Epidermal melanocyte (primary cell): ENCODE results near the gene SUCLG1.
"Not testable (repeated sequence)": the region's sequence is repeated elsewhere in the genome, so short reads cannot be mapped to it uniquely, and the experiment has no call there.

Experiments
- DNase-seq: peaks from one replicate; pipeline ENCODE4 v3.0.0; 2011; ENCODE audit warnings: low spot score; ENCODE audit not compliant: insufficient read length

SUCLG1 gene

GRCh38 chr2:84421791-84422190 lies 37.3 kb downstream of the SUCLG1 start:
- no peak for DNase-seq

DNA sequence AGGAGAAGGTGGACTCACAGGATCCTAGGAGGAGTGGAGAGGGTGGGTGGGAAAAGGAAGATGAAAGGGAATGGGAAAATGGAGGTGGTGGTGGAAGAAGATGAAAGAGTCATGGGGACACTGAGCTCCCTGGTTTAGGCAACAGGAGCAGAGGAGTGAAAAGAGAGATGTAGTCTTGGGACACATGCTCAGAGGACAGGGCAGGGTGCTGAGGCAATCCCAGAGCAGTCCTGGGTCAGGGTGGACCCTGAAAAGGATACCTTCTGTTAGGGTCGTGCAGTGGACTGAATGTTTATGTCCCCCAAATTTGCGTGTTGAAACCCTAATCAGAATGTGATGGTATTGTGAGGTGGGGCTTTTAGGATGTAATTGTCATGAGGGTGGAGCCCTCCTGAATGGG lies 37.9 kb downstream of the SUCLG1 start:
- no peak for DNase-seq

DNA sequence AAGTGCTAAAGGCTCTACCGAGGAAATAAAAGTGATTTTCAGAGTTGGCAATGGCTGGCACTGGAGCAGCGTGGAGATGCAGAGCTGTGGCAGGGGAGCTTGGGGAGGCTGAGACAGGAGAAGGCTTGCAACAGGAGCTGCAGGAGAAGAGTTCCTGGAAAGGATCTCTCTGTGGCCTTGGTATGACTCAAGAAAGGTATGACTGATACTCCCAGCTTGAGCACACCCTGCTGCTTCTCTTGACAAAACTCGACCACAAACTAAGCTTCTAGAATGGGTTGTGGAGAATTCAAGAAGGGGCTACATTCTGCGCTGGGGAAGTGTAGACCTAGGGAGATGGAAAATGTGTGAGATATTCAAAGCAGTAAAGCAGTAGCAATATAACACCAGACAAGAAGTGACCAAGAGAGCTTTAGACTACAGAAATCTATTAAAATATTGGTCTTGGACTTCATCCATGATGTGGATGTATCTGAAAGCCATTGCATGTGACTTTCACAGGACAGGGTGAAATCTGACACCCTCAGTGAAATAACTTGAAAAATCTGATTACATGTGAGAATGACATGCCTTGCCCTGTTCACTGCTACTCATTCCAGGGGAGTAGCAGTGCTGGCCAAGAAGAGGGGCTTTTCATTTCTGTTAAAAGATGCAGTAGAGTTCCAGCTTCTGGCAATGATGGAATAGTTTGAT lies 41.5 kb downstream of the SUCLG1 start:
- DNase-seq: no peak

- no peak for DNase-seq
These were observed 49.5 kb downstream of the SUCLG1 start for GRCh38 chr2:84409531-84409930.

DNA sequence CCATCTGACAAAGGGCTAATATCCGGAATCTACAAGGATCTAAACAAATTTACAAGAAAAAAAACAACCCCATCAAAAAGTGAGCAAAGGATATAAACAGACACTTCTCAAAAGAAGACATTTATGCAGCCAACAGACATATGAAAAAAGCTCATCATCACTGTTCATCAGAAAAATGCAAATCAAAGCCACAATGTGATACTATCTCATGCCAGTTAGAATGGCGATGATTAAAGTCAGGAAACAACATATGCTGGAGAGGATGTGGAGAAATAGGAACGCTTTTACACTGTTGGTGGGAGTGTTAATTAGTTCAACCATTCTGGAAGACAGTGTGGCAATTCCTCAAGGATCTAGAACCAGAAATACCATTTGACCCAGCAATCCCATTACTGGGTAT lies 57.0 kb downstream of the SUCLG1 start:
- not testable (repeated sequence) for DNase-seq

DNA sequence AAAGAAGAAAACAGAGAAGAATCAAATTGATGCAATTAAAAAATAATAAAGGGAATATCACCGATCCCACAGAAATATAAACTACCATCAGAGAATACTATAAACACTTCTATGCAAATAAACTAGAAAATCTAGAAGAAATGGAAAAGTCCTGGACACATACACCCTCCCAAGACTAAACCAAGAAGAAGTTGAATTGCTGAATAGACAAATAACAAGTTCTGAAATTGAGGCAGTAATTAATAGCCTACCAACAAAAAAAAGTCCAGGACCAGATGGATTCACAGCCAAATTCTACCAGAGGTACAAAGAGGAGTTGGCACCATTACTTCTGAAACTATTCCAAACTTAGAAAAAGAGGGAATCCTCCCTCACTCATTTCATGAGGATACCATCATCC lies 59.2 kb downstream of the SUCLG1 start:
- DNase-seq: not testable (repeated sequence)

DNA sequence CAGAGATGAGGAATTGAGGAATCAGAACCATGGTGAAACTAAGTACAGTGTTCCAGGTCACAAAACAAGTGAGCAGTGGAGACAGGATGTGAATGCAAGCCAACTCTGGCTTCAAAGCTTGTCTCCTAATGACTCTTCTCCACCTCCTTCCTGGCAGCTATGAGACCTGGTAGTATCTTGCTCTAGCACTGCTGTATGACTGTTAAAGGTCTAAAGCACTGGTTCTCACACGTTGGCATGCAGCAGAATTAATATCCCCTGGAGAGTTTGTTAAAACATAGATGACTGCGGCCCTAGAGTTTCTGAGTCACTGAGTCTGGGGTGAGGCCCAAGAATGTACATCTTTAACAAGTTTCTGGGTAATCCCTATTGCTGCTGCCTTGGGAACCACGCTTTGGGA lies 63.3 kb downstream of the SUCLG1 start:
- no peak for DNase-seq

- no peak for DNase-seq
These were observed 64.5 kb downstream of the SUCLG1 start for GRCh38 chr2:84394628-84395027.

GRCh38 chr2:84393829-84394228 lies 65.3 kb downstream of the SUCLG1 start:
- no peak for DNase-seq

DNA sequence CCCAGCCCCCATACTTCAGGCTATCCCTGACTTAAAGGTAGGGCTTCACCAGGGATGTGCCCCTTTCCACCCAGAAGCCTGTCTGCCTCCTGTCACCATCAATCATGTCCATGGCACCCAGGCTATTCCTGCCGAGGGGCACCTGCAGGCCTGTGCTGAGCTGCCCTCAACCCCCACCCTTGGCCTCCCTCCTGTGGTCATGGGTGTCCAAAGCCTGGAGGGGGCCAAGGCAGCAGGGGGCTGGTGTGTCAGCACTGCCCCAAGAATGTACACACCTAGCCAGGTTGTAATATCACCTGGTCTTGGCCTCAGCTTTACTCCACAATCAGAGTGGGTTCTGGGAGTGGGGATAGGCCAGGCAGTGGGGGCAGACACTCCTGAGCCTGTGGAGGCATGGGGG lies 69.3 kb downstream of the SUCLG1 start:
- DNase-seq: no peak

DNA sequence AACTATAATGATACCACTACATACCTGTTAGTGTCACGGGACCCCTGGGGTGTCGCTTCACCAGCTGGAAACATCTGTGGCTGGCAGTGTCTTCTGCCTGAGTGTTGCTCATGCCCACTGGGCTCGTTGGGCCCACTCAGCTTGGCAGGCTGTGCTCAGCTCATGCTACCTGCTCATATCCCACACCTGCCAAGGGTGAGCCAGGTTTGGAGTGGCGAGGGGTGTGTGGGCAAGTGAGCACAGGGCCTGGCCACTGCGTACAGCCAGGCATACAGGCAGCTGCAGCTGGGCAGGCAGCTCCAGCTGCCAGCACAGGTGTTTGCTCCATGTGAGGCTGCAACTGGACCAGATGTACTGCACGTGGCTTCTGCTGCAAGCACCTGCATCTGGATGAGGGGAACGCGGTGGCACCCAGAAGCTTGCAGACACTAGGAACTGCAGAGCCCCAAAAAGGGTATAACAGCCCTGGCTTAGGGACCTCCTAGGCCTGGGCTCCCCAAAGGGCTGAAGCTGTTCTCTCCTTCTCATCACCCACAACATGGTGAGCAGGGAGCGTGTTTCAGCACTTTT lies 70.1 kb downstream of the SUCLG1 start:
- no peak for DNase-seq

DNA sequence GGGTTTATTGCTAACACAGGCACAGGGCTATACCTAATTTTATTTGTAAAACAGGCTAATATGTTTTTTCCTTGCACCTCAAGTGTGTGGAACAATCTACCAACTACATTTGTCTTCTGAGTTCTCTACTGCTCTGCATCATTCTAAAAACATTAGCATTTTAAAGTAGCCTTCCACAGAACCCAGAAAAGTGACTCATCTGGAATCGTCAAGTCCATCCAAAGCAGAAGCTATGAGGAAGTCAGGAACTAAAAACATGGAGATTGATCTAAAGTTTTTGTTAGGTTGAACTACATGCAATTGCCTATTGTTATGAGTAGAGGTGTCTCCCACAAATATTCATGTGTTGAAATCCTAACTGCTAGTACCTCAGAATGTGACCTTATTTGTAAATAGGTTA lies 70.9 kb downstream of the SUCLG1 start:
- no peak for DNase-seq

DNA sequence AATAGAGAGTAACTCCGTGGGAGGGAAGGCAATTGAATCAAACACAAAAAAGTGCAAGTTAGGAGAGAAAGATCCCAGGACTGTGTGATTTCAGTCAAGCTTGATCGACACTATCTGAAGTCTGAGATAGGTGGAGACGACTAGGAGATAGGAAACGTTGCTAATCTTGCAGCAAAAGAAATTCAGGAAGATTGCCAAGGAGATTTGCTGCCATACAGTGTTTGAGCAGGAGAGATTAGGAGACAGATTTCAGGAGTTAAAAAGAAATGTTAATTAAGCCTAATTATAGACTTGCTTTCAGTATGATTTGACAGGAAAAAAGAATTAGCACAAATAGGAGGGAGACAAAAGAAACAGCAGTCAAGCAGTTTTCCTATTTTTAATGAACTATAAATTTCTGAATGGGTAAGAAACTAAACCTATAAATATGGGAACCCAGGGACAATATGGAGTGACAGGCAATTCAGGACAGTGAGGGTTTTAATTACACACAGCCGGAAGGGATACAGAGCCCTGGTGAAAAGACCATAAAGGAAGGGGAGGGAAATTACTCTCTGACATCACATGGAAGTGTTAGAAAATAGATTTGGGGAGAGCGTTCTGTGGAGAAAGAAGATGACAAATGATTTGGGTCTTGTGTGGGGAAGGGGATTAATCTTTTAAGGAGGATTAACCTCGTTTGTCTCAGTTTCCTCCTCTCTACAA lies 72.6 kb downstream of the SUCLG1 start:
- DNase-seq: no peak

GRCh38 chr2:84383271-84383670 lies 75.8 kb downstream of the SUCLG1 start:
- DNase-seq: no peak

DNA sequence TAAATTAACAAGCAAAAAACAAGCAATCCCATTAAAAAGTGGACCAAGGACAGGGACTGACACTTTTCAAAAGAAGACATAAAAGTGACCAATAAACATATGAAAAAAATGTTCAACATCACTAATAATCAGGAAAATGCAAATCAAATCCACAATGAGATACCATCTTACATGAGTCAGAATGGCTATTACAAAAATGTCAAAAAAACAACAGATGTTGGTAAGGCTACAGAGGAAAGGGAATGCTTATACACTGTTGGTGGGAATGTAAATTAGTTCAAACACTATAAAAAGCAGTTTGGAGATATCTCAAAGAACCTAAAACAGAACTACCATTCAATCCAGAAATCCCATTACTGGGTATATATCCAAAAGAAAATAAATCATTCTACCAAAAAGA lies 78.2 kb downstream of the SUCLG1 start:
- DNase-seq: no peak

DNA sequence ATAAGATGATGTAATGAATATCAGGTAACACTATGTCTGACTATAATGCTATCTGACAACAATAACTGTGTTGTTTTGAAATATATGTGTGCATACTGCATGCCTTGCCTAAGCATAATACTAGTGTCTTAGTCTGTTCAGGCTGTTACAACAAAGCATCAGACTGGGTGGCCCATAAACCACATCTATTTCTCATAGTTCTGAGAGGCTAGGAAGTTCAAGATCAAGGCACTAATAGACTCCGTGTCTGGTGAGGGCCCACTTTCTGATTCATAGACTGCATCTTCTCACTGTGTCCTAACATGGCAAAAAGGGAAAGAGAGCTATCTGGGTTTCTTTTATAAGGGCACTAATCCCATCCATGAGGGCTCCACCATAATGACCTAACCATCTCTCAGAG lies 80.1 kb downstream of the SUCLG1 start:
- DNase-seq: no peak

- no peak for DNase-seq
These were observed 84.1 kb downstream of the SUCLG1 start for GRCh38 chr2:84375020-84375419.

DNA sequence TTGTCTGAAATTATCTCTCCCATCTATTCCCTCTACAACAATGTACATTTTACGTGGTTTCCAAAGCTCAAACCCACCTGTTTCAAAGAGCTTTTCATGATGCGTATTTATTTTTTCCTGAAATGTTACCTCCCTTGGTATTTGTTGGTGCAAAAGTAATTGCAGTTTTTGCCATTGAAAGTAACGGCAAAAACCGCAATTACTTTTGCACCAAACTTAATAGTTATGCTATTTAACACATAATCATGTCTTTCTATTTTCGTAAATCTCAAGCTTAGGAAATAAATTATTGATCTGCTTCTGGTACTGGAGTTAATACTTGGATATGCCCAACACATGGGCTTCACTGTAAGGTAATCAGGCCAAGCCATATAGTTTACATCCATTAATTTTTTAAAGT lies 85.2 kb downstream of the SUCLG1 start:
- DNase-seq: no peak
